Left hindlimb (tissue), 1 donor: ENCODE measurements around the gene ANKRD39.
A peak's percentile ranks its signal among the peaks of the same experiment; 100 is the strongest.

Experiments used
- DNase-seq: peaks from one replicate; pipeline ENCODE4 v3.0.0-alpha.2; 2018

Gene ANKRD39

DNA sequence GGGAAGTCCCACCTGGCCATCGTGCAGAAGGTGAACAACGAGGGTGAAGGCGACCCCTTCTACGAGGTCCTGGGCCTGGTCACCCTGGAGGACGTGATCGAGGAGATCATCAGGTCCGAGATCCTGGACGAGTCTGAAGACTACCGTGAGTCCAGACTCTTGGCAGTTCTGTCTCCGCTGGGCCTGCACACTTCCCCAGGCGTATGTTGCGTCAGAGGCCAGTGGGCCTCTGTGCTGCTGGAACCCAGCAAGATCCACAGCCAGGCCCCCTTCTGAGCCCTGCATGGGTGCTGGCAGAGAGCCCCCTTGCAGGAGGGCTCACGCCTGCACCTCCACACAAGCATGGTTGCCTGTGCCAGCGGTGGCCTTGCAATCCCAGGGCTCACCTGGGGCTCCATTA lies 32.8 kb downstream of the ANKRD39 start:
- no peak for DNase-seq

- DNase-seq, result no peak
Observed at GRCh38 chr2:96824079-96824870, 33.5 kb downstream of the ANKRD39 start.

DNA sequence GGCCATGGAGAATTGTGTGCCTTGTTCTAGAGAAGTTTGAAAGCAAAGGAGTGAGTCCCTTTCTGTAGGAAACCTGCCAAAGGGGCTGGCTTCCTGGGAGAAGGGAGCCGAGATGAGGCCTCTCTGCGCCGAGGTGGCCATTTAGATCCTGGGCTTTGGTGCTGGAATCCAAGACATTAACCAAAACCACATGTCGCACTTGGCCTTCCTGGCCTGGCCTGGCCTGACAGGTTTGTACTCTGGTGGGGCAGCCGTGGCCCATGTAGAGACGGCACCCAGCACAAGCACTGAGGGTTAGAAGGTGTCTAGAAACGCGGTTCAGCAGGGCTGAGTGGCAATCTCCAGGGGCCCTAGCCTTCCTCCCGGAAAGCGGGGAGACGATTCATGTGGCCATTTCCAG lies 34.6 kb downstream of the ANKRD39 start:
- no peak for DNase-seq

DNA sequence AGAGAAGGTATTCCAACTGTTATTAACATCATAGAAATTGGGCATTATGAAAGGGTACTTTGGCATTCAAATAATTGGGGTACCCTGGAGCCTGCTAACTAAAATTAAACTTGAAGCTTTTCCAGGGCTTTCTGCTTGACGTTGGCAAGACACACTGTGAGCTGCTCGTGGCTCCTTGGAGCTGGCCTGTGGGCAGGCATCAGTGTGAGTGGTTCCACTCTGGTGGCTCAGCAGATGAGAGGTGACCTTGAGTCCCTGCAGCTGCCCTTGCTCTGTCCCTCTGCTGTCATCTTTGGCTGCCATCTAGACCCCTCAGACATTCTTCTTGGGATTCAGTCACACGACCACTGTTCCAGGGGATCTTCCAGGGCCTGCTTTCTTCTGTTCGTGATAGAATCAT lies 35.0 kb downstream of the ANKRD39 start:
- no peak for DNase-seq

DNA sequence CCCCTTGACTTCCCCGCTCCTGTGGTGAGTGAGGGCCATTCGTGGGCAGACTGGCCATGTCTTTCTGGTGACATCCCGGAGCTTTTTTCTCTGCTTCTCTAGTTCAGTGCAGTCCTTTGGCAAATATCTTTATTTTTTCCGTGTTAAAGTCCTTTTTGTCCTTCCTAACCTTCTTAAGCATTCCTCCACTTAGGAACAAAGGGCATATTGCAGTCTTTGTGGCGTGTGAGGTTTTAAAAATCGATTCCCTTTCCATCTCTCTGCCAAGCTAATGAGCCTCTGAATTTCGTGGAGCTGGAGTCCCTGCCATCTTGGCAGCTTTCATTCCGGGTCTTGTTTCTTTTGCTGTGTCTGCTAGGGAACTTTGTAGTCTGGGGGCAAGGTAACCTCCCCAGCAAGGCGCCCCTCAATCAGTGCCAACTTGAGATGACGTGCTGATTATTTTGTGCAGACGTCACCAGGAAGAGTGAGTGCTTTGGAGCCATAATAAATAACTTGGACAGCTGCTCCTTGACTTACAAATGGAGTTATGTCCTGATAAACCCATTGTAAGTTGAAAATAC lies 36.6 kb downstream of the ANKRD39 start:
- peak; percentile 34 for DNase-seq

DNA sequence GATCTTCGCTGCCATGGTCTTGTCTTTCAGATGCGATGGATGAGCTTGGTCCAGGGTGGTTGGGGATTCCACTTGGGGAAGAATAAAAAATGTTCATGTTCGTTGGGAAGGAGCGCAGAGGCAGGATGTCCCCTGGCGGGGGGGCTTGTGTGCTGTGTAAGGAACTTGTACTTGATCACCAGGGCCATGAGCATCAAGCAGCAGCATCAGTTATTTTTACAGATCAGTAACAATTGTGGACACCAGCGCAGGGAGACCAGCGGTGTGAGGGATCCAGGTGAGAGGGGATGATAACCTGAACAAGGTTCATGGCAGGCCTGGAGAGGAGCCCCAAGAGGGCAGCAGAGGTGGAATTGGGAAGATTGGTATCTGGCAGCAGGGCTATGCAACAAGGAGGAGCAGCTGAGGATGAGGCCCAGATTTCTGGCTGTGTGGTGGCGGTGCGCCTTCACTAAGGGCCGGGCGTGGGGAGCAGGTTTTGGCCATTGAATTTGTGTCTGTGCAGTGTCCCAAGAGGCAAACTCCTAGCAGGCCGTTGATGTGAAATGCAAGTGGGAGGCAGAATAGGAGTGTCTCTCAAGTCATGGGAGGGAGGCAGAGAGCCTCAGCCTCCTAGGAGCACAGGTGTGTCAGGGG lies 37.8 kb downstream of the ANKRD39 start:
- DNase-seq, result no peak

- no peak for DNase-seq
Observed at GRCh38 chr2:96819128-96819875, 38.5 kb downstream of the ANKRD39 start.

DNA sequence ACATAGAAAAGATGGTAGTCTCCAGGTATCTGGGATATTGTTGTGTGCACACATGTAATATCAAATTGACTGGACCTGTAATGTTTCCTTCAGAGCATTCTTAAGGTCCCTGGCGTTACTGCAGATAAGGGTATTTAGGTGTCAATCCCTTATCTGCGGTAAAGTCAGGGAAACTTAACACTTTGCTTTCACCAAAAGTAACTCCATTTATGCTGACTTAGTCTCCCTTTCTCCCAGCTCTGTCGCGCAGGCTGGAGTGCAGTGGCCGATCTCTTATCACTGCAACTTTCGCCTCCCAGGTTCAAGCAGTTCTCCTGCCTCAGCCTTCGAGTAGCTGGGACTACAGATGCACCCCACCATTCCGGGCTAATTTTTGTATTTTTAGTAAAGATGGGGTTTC lies 39.9 kb downstream of the ANKRD39 start:
- no peak for DNase-seq

GRCh38 chr2:96816836-96817702 lies 40.7 kb downstream of the ANKRD39 start:
- DNase-seq, result no peak

DNA sequence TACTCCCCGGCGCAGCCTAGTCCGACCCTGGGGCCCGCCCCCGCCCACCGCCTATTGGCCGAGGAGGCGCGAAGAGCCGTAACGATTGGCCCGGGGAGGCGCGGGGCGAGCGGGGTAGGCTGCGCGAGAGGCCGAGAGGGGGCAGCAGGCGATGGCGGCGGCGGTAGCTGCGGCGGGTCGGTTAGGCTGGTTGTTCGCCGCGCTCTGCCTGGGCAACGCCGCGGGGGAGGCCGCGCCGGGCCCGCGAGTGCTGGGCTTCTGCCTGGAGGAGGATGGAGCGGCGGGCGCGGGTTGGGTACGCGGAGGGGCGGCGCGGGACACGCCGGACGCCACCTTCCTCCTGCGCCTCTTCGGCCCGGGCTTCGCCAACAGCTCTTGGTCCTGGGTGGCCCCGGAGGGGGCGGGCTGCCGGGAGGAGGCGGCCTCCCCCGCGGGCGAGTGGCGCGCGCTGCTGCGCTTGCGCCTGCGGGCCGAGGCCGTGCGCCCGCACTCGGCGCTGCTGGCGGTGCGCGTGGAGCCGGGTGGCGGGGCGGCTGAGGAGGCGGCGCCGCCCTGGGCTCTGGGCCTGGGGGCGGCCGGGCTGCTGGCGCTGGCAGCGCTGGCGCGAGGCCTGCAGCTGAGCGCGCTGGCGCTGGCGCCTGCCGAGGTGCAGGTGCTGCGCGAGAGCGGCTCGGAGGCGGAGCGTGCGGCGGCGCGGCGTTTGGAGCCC lies 41.5 kb downstream of the ANKRD39 start, which contains the start of gene CNNM3:
Gene CNNM3 (plus strand): TSS at position 142 of the 709 bp plus-strand sequence. CDS start 10 bp downstream, at position 152.
- peak; percentile 97 for DNase-seq

DNA sequence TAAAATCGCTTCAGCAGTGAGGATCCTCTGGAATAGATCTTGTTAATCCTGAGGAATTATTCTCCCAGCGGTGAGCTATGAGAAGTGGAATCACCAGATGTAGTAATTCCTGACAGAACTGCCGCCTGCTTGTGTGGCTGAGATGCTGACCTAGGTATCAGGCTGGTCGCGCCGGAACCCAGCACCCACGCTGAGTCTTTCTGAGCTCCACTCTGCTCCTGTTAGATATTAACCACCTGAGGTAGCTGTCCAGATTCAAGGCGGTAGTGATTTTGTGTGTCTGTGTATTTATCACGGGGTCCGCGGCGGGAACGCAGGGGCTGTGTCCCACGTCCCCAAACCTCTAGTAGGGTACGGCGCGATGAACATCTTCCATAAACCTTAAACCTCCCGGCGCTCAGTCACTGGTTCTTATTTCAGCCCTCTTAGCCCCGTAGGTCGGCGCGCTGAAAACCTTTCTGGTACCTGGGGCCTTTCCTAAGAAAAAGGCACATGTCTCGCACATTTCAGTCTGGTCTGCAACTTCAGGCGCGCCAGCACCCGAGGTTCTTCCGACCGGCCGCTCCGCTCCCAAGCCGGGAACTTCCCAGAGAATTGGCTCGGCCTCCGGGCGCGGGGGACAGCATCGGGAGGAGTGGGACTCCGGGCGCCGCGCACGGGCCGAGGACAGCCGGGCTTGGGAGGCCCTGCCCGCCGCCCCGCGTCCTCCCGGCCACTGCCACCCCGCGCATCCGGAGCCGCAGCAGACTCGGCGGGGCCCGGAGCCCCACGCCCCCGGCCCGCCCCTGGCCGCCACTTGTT lies 42.3 kb downstream of the ANKRD39 start:
- no peak for DNase-seq

- DNase-seq, result no peak
Observed at GRCh38 chr2:96813656-96814055, 44.2 kb downstream of the ANKRD39 start.

- peak; percentile 79 for DNase-seq
Observed at GRCh38 chr2:96811917-96812316, 45.9 kb downstream of the ANKRD39 start.

- DNase-seq, result no peak
Observed at GRCh38 chr2:96810783-96811192, 47.0 kb downstream of the ANKRD39 start.

DNA sequence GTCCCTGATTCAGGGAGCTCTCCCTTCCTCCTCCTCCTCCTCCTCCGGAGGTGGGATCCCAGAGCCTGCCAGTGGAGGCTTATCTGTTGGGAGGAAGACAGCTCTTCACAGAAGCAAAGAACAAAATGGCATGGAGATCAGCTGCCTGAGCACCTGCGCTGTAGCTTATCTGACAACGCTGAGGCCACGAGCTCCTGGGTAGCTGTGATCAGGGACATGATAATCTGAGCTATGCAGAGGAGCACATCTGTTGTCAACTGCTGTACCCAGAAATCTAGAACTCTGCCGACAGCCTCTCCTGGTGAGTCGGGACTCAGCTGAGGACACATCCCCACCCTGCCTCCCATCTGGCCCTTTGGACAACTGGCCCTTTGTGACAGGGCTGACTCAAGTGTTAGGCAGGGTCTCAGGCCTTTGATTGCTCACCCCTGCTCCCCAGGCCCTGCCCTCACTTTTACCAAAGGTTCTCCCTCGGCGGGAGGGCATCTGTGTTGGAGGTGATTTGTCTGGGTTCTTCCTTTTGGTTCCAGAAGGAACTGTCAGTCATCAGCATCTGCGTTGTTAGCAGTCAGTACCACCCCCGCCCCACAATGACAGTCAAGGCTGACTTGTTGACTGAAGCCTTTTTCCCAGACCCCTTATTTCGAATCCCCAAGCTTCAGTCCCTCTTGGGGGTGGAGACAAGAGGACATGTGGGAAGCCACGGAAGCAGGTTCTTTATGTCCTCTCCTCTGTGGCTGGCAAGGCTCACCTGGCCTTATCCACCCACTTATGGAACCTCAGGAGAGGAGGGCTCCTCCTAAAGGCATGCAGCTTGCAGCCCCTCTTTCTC lies 47.6 kb downstream of the ANKRD39 start:
- DNase-seq, result no peak

DNA sequence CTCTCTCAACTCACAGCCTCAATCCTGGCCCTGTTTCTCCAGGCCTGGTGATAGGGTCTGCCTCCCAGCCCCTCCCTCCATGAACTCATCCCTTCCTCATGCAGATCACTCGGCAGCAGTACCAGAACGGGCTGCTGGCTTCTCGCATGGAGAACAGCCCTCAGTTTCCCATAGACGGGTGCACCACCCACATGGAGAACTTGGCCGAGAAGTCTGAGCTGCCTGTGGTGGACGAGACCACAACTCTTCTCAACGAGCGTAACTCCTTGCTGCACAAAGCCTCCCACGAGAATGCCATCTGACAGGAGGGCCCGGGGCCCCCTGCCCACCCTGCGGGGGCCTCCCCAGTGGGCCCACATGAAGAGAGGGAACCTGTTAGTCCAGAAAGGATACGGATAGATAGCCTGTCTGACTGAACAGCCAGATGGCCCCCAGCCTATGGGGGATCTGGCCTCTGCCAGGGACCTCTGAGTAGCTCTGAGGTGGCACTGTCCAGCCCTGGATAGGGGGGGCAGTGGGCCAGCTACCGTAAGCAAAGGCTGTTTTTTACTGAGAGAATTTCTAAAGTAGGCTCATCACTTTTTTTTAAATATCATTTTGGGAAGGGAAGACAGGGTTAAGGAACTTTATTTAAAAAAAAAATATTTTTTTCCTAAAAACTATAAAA lies 48.5 kb downstream of the ANKRD39 start:
- no peak for DNase-seq

GRCh38 chr2:96808176-96808837 lies 49.5 kb downstream of the ANKRD39 start:
- DNase-seq, result no peak

DNA sequence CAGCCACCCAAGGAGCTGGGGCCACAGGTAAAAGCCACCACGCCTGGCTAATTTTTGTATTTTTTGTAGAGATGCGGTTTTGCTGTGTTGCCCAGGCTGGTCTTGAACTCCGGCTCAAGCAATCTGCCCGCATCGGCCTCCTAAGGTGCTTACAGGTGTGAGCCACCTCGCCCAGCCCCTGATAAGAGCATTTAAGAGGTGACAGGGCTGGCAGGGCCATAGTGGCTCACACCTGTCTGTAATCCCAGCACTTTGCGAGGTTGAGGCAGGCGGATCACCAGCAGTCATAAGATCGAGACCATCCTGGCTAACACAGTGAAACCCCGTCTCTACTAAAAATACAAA lies 50.7 kb downstream of the ANKRD39 start:
- no peak for DNase-seq
